ENCODE data around the gene YJEFN3.

DNA sequence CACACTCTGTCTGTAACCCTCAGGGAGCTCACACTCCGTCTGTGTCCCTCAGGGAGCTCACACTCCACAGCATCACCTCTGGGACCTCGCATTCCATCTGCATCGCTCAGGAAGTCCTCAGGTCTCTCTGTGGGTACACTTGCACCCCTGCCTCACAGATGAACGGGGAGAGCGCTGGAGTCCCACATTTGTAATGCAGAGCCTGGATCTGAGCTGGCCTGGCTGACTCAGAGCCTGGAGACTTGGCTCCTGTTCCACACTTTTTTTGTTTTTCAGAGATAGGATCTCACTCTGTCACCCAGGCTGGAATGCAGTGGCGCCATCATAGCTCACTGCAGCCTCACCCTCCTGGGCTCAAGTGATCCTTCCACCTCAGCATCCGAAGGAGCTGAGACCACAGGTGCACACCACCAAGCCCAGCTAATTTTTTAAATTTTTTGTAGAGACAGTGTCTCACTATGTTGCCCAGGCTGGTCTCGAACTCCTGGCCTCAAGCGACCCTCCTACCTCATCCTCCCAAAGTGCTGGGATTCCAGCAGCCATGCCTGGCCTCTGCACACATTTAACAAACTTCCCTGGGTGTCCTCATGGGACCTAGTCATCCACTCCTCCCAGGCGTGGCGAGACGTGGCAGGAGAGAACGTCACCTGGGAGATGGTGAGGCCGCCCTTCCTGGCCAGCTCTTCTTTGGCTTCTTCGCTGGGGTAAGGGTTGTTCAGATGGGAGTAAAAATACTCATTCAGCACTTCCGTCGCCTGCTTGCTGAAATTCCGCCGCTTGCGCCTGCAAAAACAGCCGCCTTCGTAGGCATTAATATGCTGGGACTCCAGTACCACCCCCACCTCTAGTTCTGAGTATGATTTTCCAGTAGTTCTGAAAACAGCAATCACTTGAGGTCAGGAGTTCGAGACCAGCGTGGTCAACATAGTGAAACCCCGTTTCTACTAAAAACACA, 40.4 kb downstream of the YJEFN3 start:
- TF ChIP-seq POLR2A (IDR thresholded peaks at IDR 0.05; ENCODE audit: control extremely low read depth in 1 of 2, low read depth in 2 of 2, low read length in 2 of 2) (no peak), CTCF (IDR thresholded peaks at IDR 0.05; ENCODE audit: control extremely low read depth in 1 of 3, insufficient read depth in 1 of 3, low read depth in 1 of 3, low read length in 3 of 3) (no peak), TAF1 (IDR thresholded peaks at IDR 0.05; ENCODE audit: low read depth, low read length) (no peak), GABPA (IDR thresholded peaks at IDR 0.05; ENCODE audit: borderline replicate concordance, insufficient read depth, low read length) (no peak), POLR2AphosphoS5 (IDR thresholded peaks at IDR 0.05; ENCODE audit: low read depth, low read length) (no peak), PHF8 (conservative IDR thresholded peaks at IDR 0.05; ENCODE audit: low read depth, low read length) (no peak), EZH2 (IDR thresholded peaks at IDR 0.05; ENCODE audit: low read depth, low read length, severe bottlenecking) (no peak), CHD2 (IDR thresholded peaks at IDR 0.05; ENCODE audit: low read length) (no peak), EP300 (IDR thresholded peaks at IDR 0.05; ENCODE audit: borderline replicate concordance in 1 of 2, low read depth in 2 of 2, low read length in 2 of 2) (no peak), JUN (IDR thresholded peaks at IDR 0.05; ENCODE audit: low read depth, low read length) (no peak), SUZ12 (IDR thresholded peaks at IDR 0.05; ENCODE audit: low read length) (no peak)
- TF ChIP-seq, protein P1, sequence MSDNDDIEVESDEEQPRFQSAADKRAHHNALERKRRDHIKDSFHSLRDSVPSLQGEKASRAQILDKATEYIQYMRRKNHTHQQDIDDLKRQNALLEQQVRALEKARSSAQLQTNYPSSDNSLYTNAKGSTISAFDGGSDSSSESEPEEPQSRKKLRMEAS (IDR thresholded peaks at IDR 0.05), result no peak
- TF ChIP-seq, protein P2, sequence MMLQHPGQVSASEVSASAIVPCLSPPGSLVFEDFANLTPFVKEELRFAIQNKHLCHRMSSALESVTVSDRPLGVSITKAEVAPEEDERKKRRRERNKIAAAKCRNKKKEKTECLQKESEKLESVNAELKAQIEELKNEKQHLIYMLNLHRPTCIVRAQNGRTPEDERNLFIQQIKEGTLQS (IDR thresholded peaks at IDR 0.05; ENCODE audit: insufficient read depth, low read depth, low read length), result no peak

Measured in H1 (cell line).